ENCODE measurements around the gene ZNF423.
A peak's percentile ranks its signal among the peaks of the same experiment; 100 is the strongest.

Gene ZNF423

DNA sequence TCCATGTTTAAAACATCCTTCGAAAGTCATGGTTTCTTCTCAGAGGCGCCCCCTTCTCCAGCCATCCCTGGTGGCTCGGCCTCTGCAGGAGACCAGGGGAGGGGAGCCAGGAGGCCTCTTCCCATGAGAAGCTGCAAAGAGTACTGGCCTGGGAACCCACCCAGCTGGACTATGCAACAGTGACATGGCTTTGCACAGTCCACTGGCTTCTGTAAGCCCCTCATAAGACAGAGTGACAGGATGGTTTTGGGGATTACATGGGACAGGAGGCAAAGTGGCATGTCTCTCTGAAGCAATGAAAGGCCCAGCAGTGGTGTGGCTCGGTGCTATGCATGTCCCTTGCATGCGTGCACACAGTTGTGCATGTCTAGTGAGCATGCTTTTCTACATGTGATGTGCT lies 382.8 kb downstream of the ZNF423 start:
- DNase-seq (ENCODE audit: low read depth in 3 of 3), result no peak

DNA sequence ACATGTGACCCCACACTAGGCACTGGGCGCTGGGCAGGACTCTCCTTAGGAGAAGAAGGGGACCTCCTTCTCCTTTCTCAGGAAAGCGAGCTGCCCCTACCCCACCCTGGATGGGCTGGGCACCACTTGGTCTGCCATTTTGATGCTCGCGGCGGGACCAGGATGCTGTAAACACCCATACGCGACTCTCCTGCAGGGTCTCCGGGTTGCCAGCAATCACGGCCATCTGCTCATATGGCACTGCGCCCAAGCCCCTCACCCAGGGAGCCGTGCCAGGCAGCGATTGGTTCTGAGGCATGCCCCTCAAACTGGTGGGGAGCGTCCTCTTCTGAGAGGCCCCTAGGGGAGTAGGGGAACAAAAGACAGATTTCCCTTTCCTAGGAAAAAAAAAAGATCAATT lies 383.3 kb downstream of the ZNF423 start:
- DNase-seq (ENCODE audit: low read depth in 3 of 3), result no peak

DNA sequence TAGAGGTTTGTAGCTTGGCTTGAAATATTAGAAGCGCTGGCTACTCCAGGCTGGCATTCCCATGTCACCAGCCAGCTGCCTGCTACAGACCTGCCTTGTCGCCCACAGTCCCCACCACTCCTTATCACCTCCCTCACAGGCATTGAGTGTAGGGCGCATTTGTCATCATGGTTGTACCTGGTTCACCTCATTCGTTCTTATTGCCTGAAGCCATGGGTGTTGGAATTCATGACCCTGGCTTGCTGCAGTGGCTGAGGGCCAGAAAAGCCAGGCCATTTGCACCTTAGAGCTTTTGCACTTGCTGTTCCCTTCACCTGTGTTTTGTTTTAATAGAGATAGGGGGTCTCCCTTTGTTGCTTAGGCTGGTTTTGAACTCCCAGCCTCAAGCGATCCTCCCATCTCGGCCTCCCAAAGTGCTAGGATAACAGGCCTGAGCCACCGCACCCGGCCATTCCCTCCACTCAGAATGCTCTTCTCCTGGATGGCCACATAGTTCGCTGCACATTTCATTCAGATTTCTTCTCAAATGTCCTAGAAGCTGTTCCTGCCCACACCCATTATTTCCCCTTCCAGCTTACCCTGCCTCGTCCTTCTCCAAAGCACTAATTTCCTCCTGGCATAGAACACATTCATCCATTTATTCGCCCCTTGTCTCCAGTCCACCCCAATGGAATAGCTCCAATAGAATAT lies 384.7 kb downstream of the ZNF423 start:
- no peak for DNase-seq (ENCODE audit: low read depth in 3 of 3)

DNA sequence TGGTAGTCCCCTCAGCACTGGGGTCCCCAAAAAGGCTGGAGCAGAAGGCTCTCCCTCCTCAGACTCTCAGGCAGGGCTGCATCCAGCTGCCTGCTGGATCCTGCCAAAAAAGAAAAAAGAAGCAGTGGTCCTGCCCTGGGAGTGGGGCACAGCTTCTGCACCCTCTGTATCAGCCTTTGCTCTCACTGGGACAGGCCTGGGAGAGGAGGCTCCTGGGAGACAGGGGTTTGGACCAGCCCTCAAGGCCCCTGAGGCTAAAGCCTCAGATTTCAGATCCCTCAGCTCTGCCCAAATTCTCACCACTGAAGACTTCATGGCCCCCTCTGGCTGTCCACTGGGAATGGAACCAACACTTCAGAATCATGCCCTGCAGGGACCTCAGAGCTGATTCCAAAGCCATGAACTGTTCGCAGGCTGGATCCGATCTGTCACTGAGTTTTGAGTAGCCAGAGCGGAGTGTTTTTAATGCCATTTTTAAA lies 385.4 kb downstream of the ZNF423 start:
- no peak for DNase-seq (ENCODE audit: low read depth in 3 of 3)

DNA sequence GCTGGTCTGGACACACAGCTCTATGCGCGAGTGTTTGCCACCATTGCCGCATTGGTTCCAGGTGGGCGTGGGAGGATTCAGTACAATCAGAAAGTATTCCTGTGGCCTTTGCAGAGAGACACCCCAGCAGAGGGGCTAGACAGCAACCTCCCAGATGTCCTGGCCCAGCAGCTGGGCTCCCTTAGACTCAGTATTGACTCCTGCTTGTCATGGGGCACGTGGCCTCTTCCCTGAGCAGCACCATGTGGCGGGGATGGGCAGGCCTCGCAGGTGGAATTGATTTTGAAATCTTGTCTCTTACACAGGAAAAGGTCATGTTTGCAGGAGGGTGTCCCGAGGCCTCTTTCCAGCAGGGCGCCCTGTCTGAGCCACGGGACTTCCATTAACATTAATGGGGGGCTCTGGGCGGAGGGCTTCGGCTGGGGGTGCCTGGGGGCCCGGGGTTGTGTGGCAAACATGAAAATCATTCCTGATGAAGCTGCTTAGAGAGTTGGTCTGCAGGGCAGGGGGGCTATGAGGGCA lies 385.9 kb downstream of the ZNF423 start:
- no peak for DNase-seq (ENCODE audit: low read depth in 3 of 3)

DNA sequence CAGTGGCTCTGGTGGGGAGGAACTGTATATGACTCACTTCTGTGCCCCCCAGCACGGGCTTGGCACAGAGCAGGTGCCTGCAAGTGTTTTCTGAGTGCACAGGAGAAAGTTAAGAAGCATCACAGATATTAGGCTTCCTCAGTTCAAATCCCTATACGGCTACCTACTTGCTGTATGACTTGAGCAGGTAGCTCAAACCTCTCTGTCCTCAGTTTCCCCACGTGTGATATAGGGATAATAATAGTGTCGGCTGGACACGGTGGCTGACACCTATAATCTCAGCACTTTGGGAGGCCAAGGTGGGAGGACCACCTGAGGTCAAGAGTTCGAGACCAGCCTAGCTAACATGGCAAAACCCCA lies 386.6 kb downstream of the ZNF423 start:
- DNase-seq (ENCODE audit: low read depth in 3 of 3), result no peak

DNA sequence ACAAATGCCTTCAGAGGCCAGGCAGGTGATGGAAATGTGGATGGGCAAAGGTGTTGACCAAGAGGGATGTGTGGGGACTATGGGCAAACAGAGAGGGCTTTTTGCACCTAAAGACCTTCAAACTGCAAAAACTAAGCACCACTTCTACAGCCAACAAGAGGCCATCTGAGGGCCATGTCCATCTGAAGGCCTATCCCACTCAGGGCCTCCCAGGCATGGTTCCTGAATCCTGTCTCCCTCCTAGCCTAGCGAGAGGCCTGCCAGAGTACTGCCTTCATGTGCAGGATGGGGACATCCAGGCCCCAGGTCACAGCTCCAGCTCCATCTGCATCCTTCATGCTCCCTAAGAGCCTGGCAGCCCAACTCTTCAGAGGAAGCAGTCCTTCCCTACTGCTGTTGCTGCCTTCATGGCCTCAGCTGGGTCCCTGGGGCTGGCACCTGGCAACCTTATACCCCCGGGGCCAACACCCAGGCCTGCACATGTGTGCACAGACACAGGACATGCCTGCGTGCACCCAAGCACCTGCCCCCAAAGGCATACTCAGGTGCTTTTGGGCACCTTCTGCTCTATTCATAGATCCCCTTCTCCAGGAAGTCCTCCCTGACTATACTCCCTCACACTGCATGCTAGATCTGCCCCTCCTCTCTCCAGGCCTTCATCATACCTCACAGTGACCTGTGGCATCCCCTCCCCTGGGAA lies 387.2 kb downstream of the ZNF423 start:
- DNase-seq (ENCODE audit: low read depth in 3 of 3), result no peak

DNA sequence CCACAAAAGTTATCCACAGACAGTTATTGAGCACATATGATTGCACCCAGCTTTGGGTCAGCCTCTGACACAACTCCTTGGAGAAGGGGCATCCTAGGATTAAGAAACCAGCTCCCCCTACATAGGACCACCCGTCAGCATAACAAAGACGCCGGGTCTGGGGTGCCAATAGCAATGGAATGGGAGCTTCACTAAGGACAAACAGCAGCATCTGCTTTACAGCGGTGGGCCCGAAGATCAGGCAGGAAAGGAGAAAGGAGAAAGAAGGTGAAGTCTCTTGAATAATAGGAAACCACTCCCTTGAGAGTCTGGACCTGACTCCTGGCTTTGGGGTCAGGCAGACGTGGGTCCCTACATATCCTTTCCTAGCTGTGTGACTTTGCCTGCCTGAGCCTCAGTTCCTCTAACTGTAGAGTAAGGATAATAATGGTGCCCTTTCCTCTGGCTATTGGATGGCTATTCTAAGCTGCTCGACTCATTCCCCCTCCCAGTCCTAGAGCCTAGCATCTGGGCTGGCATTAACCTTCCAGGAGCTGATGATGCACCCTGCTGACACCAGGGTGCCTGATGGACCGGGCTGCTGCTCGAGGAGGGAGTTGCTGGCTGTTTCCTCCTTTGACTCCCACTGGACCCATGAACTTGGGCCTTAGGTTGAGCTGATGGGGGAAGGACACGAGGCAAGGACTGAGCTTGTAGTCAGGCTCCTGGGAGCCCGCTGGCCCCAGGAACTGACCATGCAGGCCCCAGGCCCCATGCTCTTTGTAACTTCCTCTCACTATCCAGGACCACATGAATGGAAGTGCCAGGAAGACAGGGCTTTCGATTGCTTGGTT lies 388.2 kb downstream of the ZNF423 start:
- DNase-seq (ENCODE audit: low read depth in 3 of 3), result no peak

DNA sequence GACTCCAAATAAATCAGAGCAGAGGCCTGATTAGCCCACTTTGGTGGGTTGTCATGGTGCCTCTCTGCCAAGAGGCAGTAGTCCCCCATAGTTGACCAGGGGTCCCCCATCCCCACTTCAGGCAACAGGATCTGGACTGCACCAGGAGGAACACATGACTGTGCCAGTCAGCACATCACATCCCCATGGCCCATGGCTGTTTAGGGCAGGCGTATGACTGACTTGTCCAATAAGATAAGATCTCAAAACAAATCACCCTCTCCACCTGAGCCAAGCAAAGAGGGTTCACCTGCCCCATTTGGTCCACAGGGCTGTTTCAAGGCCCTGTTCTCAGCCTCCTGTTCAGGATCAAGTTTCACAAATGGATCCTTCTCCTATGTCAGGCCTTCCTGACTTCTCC lies 389.0 kb downstream of the ZNF423 start:
- DNase-seq (ENCODE audit: low read depth in 3 of 3), result no peak

DNA sequence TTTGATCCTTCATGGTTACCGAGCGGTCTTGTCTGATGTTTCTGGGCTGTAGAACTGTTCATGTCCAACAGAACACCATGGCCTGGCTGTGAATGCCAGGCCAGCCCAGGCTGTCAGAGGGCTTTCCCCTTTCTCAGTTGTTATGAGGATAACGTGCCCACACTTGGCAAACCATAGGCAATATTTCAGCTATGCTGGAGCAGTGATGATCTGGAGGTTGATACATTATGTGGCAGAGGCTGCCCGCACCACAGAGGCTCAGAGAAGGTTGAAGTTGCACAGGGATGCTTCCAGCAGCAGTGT lies 389.4 kb downstream of the ZNF423 start:
- no peak for DNase-seq (ENCODE audit: low read depth in 3 of 3)

DNA sequence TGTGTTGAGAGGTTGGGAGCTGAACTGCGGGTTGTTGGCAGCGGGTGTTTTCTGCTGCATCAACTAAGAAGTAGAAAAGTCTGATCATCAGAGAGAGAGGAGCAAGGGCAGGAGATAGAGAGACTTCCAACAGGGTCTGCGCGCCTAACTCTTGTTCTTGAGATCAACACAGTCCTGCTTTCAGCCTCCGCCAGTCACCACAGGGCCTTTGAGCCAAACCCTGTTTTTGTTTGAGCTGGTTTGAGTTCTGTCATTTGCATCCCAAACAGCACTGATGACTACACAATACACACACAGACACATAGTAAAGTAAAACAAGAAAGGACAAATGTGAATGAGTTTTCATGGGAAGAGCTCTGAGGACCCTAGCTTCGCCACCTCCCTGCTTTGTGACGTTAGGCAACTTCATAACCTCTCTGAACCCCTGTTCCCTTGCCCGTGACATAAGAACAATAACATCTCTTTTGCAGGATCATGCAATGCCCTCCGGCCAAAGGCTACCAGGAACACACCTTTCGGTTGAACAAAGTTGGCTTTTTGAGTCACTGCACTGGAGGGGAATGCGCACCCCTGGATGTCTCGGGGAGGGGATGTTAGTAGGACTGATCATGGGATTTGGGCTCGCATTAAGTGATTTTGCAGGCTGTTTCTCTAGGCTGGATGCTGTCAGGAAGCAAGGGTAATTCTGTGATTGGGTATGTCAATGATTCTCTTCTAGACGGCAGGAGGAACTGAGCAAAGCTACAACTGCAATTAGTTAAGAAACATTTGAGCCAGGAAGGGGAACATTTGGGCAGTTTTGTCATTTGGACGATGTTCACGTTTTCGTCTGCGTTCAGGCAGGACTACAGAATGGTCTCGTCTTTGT lies 390.0 kb downstream of the ZNF423 start:
- no peak for DNase-seq (ENCODE audit: low read depth in 3 of 3)

DNA sequence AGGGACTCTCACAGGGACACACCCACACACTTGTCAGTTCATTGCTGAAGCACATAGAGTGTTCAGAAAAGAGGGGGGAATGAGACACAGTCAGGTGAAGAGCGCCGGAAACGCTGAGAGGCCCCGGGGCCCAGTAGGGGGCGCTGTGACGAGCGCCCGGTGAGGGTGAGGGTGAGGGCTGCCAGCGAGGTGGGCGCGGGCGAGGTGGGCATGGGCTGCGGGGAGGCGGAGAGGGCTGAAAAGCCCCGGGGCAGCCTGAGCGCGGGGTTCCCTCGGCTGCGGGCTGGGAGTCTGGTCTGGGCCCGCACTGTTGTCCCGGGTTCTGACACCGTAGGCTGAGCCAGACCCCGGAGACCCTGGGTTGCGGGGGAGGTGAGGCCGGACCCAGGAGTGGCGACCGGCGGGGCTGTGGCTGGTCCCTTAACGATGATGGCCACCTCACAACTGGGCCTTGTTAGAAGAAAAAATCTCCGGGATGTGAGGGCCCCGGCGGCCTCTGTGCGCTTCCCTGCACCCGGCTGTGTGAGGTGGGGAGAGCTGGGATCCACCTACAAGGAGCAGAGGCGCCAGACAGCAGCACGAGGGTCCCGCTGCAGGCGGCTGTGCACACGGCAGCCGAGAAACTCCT lies 390.9 kb downstream of the ZNF423 start:
- no peak for DNase-seq (ENCODE audit: low read depth in 3 of 3)

DNA sequence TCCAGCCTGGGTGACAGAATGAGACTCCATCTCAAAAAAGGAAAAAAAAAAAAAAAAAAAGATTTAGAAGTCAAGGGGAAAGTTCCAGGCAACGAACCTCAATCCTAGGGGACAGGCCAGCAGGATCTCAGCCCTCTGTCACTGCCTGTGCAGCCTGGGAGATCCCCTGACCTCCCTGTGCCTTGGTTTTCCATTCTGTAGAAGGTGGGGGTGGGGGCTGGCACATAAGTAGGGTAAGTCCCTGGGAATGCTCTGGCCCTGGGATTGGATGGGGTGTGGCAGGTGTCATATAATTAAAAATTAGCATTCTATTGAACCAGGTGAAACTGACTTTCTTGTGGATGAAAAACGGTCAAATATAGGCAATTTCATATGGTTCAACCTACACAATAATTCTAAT lies 391.8 kb downstream of the ZNF423 start:
- DNase-seq (ENCODE audit: low read depth in 3 of 3), result no peak

DNA sequence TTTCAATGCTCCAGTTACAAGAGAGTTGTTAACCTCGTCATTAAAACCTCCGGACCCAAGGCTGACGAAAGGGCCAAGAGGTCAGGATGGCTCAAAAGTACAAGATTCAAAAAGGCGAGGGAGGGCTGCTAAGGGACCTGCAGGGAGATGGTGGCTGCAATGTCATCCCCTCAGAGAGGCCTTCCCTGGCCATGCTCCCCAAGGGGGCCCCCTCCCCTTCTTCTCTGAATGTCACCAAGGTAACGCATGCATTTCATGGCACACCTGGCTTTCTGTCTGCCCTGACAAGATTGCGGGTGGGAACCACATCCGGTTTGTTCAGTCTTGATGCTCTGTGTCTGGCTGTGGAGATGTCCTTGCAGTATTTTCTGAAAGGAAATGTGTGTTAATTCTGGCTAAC lies 392.4 kb downstream of the ZNF423 start:
- DNase-seq (ENCODE audit: low read depth in 3 of 3), result peak in 2 of 3 experiments; percentile 20 to 60

DNA sequence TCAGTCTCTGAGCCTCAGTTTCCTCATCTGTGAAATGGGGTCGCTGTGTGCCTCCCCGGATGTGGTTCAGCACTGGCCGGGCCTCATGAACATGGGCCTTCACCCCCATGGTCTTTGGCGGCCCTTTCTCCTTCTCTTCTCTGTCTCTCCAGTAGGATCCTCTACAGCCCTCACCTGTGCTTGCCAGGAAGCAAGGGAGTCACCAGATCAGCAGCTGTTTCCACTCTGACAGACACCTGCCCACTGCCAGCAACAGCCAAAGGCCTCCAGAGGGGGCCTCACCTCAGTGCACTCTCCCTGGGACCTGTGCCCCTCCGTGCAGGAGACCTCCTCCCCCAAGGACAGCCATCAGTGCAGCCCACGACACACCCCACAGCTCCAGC lies 392.9 kb downstream of the ZNF423 start:
- DNase-seq (ENCODE audit: low read depth in 3 of 3), result no peak

DNA sequence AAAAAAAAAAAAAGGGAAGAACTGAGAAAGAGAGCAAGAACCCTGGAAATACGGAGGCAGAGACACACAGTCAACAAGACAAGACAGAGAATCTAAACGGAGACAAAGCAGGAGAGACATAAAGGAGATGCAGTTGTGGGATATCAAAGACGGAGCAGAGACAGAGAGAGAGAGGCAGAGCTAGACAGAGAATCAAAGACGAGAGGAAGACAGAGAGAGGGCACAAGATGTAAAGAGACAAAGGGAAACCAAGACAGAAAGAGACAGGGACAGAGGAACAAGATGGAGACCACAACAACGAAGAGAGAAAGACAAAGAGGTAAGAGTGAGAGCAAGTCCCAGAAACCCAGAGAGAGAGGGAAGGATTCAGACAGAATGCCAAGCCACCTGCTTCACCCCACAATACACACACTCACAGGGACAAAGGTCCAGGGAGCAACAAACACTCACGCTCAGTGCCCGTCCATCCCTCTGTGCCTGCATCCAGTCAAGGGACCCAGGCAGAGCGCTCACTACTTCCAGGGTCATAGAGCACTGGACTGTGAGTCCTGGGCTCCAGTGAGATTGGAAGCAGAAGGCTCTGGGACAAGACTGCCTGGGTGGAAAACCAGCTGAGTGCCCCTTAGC lies 393.4 kb downstream of the ZNF423 start:
- DNase-seq (ENCODE audit: low read depth in 3 of 3), result no peak

DNA sequence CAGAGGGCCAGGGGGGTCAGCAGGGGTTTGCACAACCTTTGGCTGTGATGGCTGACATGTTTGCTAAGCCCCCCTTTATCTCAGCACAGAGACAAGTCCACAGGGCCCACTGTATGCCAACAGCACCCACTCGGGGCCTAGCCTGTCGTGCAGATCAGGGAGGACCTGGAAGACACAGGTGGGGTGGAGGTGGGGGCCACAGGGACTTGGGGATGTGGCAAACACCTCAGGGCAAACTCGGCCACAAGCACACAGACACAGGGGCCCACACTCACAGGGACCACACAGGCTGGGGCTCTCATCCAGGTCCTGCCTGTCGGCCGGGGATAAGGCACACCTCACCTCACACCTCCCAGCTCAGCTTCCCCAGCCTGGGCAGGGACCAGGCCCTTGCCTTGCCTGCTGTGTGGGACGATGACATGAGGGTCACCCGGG lies 394.4 kb downstream of the ZNF423 start:
- DNase-seq (ENCODE audit: low read depth in 3 of 3), result no peak

DNA sequence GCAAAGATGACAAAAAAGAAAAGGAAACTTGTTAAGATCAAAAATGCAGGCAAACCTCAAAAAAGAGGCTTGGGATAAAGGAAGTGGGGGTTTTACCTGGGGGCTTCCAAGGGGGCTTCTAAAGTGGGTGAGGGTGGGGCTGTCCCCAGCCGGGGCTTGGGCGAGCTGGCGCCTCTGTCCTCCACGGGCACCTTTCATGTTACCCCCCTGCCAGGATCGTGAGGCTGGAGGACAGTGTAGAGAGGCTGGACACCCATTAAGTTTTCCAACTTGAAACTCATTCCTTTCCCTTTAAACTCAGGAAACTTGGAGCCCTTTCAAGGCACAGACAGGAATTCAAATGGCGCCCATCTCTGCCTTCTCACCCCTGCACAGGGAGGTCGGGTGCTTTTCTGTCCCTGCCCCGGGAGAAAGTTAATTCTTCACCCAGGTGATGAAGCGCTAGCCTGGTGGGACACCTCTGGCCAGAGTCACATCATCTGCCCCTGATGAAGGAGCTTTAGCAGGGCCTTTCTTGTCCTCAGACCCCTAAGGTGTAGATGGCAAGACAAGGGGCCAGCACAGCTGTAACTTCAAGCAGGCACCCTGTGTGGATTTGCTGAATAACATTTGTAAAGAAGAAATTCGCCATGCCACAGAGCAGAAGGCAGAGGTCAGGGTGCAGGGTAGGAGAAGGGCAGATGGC lies 395.0 kb downstream of the ZNF423 start:
- DNase-seq (ENCODE audit: low read depth in 3 of 3), result no peak

DNA sequence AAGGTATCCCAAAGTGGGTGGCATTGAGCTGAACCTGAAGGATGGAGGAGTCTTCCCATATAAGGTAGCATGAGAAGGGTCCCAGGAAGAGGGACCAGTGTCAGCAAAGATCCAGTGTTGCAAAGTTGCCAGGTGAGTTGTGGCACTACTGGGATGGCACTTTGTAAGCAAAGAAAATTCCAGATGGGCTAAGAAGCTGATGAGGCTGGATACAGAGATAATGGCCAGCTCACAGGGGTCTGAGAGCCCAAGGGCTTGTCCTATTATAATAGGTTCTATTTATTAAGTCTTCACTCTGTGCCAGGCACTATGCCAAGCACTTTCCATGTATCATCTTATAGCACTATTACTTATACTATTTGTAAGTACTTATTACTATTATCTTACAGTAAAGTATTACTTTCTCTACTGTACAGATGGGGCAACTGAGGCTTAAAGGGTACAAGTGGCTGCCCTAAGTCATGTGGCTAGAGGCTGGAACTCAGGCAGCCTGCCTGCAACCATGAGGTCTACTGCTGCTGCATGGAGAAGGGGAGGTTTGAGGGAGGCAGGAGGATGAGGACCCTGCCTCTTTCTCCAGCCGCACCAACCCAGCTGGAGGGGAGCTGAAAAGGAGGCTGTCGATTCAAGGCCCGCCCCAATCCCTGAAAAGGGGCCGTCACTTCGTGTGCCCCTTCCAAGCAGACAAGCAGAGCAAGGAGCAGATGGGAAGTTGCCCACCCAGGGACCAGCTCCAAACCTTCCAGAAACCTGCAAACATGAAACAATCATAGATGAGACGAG lies 395.8 kb downstream of the ZNF423 start:
- no peak for DNase-seq (ENCODE audit: low read depth in 3 of 3)
